Left renal cortex interstitium (tissue), 4 donors: ENCODE results near the gene PLOD2. TPM values are rescaled to one million over a fixed set of nuclear protein-coding genes. Genes with fewer than 3 reads are reported as not detected.
A peak's percentile ranks its signal among the peaks of the same experiment; 100 is the strongest.

Source experiments
- DNase-seq, 4 donors: peaks; one replicate each; pipeline ENCODE4 v3.0.0-alpha.2; 2013; ENCODE audit warnings: low read depth in 4 of 4, low spot score in 2 of 4, missing footprints in 1 of 4
- polyA plus RNA-seq, 4 donors: library from polyadenylated mRNA; unstranded; fragments of 120-200 nt; gene quantifications; one replicate each; pipeline ENCODE4 v1.2.1, GENCODE V29; 2013; ENCODE audit not compliant: insufficient read length in 4 of 4

Gene PLOD2
- polyA plus RNA-seq, 4 donors = 123 to 179 (median 152) TPM

DNA sequence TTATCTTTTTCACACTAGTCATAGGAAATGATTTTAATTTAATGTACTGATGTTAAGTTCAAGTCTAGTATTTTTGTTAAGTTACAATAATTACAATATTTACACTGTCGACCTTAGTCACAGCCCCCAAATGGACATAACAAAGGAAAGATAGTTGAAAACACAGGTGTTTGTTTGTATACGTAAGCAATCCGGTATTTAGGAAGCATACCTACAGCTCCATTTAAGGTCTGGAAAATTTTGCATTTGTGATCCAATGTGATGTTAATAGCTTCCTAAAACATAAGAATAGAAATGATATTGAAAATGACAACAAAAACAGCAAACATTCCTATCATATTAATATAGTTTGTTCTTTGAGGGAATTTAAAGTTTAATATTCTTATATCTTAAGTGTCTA lies 56.9 kb downstream of the PLOD2 start:
- DNase-seq = no peak

DNA sequence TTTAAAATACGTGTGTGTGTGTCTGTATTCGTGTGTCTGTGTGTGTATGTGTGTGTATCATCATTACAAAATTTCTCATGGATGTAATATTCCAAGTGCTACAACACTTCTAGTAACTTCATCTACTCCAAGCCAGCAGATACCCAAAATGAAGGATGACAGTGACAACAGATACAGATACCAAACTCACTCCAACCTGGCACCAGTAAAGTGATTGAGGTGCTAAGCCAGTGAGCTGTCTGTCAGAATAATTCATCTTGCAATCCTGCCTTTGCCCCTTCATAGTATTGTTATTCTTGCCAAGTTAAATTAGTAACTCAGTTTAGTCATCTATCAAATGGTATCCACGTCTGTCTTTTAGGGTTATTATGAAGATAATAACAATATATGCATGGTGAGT lies 58.1 kb downstream of the PLOD2 start:
- no peak for DNase-seq

- no peak for DNase-seq
Measured at GRCh38 chr3:146101538-146101937, 59.4 kb downstream of the PLOD2 start.

- no peak for DNase-seq
Measured at GRCh38 chr3:146100825-146101444, 60.0 kb downstream of the PLOD2 start.

GRCh38 chr3:146100180-146100579 lies 60.8 kb downstream of the PLOD2 start:
- DNase-seq = no peak

DNA sequence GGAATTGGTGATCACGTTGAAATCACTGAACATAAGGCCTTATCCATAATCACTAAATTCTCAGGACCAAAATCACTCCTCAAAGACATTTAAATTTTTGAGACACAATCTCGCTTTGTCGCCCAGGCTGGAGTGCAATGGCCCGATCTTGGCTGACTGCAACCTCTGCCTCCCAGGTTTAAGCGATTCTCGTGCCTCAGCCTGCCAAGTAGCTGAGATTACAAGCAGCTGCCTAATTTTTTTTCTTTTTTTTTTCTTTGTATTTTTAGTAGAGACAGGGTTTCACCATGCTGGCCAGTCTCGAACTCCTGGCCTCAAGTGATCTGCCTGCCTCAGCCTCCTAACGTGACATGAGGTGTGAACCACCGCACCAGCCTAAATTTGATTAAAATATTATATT lies 61.7 kb downstream of the PLOD2 start:
- DNase-seq = no peak

- DNase-seq = no peak
Measured at GRCh38 chr3:146093896-146094295, 67.1 kb downstream of the PLOD2 start.

DNA sequence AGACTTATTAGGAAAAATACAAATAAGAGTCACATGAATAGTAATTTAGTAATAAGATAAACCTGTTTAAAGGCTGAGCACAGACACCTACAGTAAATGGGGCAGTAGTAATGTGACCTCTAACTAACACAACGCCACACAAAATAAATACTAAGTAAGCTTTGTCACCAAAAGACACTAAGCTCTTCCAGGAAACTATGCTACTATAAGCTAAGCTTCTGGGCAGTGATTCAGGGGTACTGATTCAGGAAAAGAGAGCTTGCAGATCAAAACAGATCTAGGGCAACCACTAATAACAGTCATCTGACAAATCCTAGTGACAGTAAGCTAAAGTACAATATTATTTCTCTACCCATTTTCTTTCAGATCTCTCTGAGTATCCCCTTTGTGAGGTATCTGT lies 68.8 kb downstream of the PLOD2 start:
- DNase-seq = no peak

GRCh38 chr3:146091397-146091796 lies 69.6 kb downstream of the PLOD2 start:
- DNase-seq = no peak

DNA sequence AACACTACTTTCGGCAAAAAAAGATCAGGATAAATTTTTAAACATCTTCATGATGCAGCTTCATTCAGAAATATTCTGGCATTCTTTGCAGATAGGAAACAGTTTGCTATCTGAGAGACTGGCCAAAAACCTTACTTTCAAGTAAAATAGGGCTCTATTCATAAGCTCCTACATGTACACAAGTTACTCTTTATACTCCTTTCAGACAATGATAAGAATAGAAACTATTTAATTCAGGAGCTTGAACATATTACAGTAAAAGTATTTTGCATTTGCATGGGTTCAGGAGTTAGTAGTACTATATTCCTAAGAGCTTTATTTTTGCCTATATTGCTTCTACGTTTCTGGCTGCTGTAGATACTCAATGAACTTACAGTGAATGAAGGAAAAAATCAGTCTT lies 70.5 kb downstream of the PLOD2 start:
- DNase-seq = no peak

GRCh38 chr3:146088840-146089239 lies 72.1 kb downstream of the PLOD2 start:
- no peak for DNase-seq

GRCh38 chr3:146087116-146087515 lies 73.9 kb downstream of the PLOD2 start:
- no peak for DNase-seq

GRCh38 chr3:146086211-146086610 lies 74.8 kb downstream of the PLOD2 start:
- DNase-seq = no peak

GRCh38 chr3:146085678-146086077 lies 75.3 kb downstream of the PLOD2 start:
- no peak for DNase-seq

GRCh38 chr3:146080578-146080977 lies 80.4 kb downstream of the PLOD2 start:
- DNase-seq = no peak

DNA sequence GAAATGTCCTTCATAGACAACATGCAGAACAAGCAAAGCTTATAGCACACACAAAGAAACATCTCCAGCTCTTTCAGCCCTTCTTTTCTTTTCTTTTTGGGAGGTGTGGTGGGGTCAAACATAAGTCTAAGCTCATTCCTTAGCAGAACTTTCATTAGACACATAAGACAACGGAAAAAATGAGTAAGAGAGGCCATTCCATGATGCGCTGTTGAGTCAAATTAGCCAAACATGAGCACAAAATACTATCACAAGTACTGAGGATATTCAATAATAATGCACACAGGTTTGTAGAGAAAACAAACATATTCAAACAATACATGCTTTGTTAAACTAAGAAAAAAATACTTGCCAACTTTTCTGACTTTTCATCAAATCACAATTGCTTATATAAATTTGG lies 83.0 kb downstream of the PLOD2 start:
- no peak for DNase-seq

DNA sequence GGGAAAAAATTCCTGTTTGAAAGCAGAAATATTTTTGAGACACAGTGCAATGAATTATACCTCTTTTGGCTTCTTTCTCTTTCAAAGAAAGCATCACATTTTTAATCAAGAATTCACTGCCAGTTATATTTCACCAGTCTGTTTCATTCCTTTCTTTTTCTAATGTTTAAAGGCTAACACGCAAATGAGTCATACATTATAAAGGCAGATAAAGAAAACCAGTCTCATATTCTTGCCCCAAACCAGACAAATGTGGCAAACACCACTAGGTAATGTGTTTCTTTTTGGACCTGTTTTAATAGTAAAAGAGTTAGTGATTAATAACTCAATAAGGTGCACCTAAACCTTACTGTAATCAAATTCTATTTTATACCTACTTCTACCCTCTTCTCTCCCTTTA lies 83.8 kb downstream of the PLOD2 start:
- DNase-seq = no peak

DNA sequence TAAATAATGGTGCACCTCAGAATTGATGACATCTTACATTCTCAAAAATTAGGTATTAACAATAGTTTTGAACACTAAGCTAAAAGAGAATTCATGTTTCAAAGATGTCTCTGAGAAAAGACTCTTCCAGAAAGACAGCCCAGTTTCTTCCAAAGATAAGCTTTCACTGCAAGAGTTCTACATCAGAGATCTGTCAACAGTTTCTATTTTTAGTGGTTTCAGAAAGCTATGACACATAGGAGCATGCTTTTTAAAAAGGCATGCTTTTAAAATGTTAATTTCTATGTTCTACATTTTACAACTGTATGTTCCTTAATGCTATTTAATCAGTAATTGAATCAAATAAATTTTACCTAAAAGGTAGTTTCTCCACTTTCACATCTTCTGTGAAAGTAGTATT lies 88.2 kb downstream of the PLOD2 start:
- DNase-seq = no peak

- no peak for DNase-seq
Measured at GRCh38 chr3:146072061-146072460, 88.9 kb downstream of the PLOD2 start.

GRCh38 chr3:146071632-146072031 lies 89.4 kb downstream of the PLOD2 start:
- no peak for DNase-seq

DNA sequence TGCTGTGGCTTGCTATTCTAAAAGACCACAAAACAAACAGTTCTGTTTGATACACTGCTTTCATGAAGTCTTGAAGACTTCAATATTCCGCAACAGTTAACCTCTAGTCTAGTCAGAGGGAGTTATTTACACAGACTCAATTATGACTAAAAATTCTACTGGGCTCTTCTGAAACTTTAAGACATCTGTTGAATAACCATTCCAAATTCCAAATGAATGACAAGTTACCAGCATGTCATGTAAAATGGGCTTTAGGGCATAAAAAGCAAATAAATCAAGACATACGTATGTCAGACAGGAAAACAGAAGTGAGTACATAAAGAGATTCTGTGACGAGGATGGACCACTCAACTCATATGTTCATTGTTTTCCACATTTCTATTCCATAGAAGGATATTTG lies 93.9 kb downstream of the PLOD2 start:
- DNase-seq = no peak

DNA sequence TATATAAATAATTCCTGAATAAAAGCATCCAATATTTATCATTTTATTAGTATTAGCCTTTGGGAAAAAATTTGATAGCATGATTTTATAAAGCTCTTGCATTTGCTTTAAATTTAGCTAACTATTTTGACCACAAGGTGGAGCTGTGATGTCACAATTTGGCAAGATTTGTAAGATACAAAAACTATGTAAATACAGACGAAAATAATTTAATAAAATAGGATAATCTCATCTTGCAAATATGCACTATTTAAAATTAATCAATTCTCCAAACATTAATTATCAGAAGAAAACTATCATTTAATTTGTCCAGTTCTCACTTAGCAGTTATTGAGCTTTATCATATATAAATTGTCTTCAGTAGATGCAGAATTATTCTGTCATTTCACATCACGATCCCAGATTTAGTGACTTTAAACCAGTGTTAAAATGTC lies 95.4 kb downstream of the PLOD2 start:
- peak in 2 of 4 donors; percentile 28 to 62 for DNase-seq

DNA sequence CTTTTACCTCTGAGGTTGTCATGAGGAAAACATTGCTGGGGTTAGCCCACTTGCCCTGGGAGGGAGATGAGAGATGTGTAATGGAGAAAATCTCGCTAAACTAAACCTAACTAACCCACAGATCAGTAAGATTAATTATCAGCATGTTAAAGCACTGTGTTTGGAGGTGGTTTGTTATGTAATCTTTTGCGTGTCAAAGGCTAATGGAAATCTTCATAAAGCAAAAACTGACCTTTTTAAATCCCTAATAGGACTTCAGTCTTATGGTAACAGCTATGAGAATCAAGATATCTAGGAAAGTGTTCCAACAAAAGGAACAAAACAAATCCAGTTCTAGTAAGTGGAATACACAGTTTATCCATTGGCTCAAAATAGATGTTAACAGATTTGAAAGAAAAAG lies 102.7 kb downstream of the PLOD2 start:
- DNase-seq = no peak
